VCaP (cell line): Measurements from ENCODE around the gene PRKRA.

Experiments used
- H3K27ac ChIP-seq: fragments of 450-650 bp; 2 replicates; pipeline ENCODE4 v1.5.1; 2017
- TF ChIP-seq, protein P1 (sequence below): fragments of 450-650 bp; conservative IDR thresholded peaks from 2 replicates; pipeline ENCODE4 v1.5.1; 2017; ENCODE audit warnings: mild to moderate bottlenecking, moderate library complexity

The PRKRA gene

DNA sequence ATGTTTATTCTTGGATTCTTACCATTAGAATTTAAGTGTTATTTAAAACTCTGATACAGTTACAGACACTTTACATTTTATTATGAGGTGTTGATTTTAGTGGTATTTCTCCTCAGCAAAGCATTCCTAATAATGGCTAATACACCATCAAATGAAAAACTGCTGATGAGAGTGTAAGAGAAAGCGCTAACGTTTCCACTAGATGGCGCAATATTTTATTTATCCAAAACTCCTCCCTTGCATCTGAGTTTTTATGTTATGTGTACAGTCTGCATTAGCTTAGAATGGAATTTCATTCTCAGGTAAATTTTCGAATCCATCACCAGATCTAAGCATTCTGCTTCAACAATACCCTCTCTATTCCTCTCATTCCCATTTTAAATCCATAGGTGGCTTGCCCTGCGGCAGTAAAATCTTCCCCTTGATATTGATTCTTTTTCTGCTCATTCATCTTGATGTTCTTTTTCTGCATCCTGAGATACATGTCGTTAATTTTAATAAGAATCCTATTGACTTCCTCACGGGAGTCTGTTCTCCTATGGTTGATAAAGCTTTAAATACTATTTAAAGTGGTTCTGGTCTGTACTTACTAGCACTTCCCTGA lies 53.9 kb downstream of the PRKRA start:
- peak overlapping the region; percentile 10; the same call in 1 of the 2 replicates for H3K27ac ChIP-seq
- TF ChIP-seq, protein P1, sequence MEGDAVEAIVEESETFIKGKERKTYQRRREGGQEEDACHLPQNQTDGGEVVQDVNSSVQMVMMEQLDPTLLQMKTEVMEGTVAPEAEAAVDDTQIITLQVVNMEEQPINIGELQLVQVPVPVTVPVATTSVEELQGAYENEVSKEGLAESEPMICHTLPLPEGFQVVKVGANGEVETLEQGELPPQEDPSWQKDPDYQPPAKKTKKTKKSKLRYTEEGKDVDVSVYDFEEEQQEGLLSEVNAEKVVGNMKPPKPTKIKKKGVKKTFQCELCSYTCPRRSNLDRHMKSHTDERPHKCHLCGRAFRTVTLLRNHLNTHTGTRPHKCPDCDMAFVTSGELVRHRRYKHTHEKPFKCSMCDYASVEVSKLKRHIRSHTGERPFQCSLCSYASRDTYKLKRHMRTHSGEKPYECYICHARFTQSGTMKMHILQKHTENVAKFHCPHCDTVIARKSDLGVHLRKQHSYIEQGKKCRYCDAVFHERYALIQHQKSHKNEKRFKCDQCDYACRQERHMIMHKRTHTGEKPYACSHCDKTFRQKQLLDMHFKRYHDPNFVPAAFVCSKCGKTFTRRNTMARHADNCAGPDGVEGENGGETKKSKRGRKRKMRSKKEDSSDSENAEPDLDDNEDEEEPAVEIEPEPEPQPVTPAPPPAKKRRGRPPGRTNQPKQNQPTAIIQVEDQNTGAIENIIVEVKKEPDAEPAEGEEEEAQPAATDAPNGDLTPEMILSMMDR = peak; percentile 79

DNA sequence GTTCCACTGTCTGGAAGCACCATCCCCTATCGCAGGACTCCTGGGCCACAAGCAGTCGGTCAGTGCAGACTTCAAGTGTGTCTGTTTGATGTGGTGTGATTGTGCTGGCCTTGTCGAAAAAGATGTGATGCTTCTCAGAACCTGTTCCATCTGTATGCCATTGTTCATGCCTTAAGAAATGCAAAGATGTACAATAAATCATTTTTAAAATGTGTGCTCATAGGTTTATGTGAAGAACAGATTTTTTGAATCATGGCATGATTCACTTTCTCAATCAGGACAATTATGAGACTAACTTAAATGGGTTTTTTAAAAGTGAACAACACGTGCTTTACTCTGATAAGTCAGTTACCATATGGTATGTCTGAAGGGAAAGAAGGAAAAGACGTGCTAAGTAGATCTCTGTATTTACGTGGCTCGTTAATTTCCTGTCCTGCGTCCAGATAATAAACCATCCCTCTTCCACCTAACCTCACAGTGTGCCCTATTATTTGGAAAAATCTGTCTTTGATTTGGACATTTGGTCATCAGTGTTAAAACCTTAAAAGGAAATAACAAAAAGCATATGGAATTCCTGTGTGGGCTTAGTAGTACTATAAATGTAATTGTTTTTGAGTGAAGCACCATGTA lies 54.9 kb downstream of the PRKRA start:
- TF ChIP-seq, protein P1 = no peak
- H3K27ac ChIP-seq = no peak overlapping the region

DNA sequence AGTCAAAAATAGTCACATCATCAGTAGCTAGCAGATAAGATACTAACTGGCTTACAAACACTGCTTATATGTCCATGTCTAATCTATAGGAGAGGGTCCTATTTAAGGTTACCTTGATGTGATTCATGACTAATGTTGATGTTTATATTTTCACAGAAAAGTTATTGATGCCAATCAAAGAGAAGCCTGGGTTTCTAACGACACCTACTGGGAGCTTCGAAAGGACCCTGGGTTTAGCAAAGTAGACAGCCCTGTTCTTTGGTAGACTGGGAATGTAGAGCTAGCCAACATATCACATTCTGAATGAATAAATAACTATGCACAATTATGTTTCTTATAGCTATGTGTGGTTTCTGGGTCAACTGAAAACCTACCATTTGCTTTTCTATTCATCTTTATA lies 55.7 kb downstream of the PRKRA start:
- no peak overlapping the region for H3K27ac ChIP-seq
- TF ChIP-seq, protein P1 = no peak

DNA sequence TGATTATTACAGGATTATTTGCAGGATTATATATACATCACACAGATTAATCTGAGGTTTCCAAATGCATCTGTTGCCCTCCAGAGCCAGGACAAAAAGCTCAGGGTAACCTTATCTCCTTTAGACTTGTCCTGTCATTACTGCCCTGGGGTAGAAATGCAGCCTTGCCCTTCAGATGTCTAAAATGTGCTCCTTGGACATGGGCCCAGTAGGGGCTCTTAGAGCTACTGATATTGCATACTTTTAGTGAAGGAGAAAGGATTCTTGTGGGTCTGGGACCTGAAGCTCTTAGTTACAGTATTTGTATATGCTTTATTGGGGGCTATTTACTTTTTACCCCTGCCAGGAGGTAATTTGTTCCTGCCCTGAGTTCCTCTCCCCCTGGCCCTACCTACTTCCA lies 56.1 kb downstream of the PRKRA start:
- H3K27ac ChIP-seq = no peak overlapping the region
- TF ChIP-seq, protein P1 = no peak

DNA sequence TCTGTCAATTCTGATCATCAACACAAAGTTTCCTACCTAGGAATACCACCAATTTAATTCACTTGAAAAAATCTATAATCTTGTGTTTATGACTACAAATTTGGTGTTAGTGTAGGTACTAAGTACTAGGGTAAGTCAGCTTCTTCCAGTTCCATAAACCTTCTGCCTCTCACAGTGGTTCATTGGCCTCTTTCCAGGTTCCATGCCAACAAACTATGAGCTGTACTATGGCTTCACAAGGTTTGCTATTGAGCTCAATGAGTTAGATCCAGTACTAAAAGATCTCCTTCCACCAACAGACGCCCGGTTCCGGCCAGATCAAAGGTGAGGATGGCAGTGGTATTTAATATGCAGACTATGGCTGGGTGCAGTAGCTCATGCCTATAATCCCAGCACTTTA lies 58.8 kb downstream of the PRKRA start:
- TF ChIP-seq, protein P1 = no peak
- H3K27ac ChIP-seq = no peak overlapping the region

DNA sequence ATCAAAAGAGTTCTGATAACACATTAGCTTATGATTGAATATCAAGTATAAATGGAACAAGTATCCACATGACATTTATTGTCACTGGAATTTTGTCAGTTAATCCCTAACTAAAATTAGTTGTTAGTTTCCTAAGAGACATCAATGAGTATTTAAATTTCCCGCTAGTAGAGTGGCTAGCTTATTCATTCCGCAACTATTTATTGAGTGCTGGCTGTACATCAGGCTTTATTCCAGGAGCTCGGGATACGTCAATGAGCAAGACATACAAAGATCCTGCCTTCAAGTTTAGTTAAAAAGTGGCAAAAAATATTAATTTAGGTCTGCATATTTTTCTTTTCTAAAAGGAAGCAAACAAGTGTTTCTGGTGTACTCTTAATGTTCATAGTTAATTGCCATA lies 59.3 kb downstream of the PRKRA start:
- no peak overlapping the region for H3K27ac ChIP-seq
- TF ChIP-seq, protein P1 = no peak

DNA sequence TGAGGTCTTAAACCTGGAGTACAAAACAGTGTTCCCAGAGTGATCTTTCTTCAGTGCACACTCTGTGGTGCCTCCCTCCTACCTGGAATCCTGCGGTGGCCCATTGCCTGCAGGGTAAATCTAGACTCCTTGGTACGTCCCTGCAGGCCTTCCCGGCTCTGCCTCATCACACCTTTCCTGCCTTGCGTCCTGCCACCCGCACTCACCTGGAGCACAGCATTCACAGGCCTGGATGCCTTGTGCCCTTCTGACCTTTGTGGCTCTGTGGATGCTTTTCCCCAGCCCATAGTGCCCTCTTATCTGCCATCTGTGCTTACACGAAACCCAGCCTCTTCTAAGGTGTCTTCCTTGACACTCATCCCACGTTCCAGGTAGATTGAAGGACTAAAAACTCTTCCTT lies 62.7 kb downstream of the PRKRA start:
- no peak overlapping the region for H3K27ac ChIP-seq
- TF ChIP-seq, protein P1 = no peak
